ENCODE results near the gene HSPA12B.

Gene HSPA12B

GRCh38 chr20:3757268-3757667, 24.8 kb downstream of the HSPA12B start:
- Histone ChIP-seq H3K27me3 (replicated peaks; ENCODE audit: control insufficient read depth, insufficient read depth, low read length) (no peaks in the 10 kb centered on the region), H3K4me3 (replicated peaks; ENCODE audit: low read depth, low read length) (no peak overlapping the region), H3K36me3 (ENCODE audit: control insufficient read depth, insufficient read depth, low read length) (peaks cover 2% of the 10 kb centered on the region)
- no peak for DNase-seq (ENCODE audit: extremely low read depth, insufficient read length)
- TF ChIP-seq, protein P1, sequence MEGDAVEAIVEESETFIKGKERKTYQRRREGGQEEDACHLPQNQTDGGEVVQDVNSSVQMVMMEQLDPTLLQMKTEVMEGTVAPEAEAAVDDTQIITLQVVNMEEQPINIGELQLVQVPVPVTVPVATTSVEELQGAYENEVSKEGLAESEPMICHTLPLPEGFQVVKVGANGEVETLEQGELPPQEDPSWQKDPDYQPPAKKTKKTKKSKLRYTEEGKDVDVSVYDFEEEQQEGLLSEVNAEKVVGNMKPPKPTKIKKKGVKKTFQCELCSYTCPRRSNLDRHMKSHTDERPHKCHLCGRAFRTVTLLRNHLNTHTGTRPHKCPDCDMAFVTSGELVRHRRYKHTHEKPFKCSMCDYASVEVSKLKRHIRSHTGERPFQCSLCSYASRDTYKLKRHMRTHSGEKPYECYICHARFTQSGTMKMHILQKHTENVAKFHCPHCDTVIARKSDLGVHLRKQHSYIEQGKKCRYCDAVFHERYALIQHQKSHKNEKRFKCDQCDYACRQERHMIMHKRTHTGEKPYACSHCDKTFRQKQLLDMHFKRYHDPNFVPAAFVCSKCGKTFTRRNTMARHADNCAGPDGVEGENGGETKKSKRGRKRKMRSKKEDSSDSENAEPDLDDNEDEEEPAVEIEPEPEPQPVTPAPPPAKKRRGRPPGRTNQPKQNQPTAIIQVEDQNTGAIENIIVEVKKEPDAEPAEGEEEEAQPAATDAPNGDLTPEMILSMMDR (IDR thresholded peaks at IDR 0.05; ENCODE audit: insufficient read depth, low read length, poor library complexity, severe bottlenecking): no peak

DNA sequence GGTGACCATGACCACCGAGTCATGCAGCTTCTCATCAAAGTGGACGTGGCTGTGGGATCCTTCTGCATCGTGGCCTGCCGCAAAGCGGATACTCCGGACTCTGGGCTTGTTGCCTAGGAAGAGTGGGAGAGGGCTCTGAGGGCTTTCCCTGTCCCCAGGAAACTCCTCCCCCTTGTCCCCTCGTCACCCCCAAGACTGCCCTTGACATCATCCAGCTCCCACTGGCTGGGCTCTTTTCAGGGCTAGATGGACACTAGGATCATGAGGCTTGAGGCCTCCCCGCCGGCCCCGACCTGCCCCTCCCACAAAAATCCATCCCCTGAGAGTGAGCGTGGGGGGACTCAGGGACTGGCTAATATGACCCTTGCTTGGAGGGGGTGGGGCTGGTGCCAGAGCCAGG, 26.1 kb downstream of the HSPA12B start:
- TF ChIP-seq, protein P1 (IDR thresholded peaks at IDR 0.05; ENCODE audit: insufficient read depth, low read length, poor library complexity, severe bottlenecking): no peak
- DNase-seq (ENCODE audit: extremely low read depth, insufficient read length): no peak
- no peaks in the 10 kb centered on the region for H3K27me3 ChIP-seq (replicated peaks; ENCODE audit: control insufficient read depth, insufficient read depth, low read length)
- no peak overlapping the region for H3K4me3 ChIP-seq (replicated peaks; ENCODE audit: low read depth, low read length)
- peaks cover 2% of the 10 kb centered on the region for H3K36me3 ChIP-seq (ENCODE audit: control insufficient read depth, insufficient read depth, low read length)

GRCh38 chr20:3759316-3759823, 26.9 kb downstream of the HSPA12B start:
- no peak overlapping the region for H3K4me3 ChIP-seq (replicated peaks; ENCODE audit: low read depth, low read length)
- no peaks in the 10 kb centered on the region for H3K27me3 ChIP-seq (replicated peaks; ENCODE audit: control insufficient read depth, insufficient read depth, low read length)
- DNase-seq (ENCODE audit: extremely low read depth, insufficient read length): no peak
- TF ChIP-seq, protein P1 (IDR thresholded peaks at IDR 0.05; ENCODE audit: insufficient read depth, low read length, poor library complexity, severe bottlenecking): no peak
- H3K36me3 ChIP-seq (ENCODE audit: control insufficient read depth, insufficient read depth, low read length): peaks cover 2% of the 10 kb centered on the region

DNA sequence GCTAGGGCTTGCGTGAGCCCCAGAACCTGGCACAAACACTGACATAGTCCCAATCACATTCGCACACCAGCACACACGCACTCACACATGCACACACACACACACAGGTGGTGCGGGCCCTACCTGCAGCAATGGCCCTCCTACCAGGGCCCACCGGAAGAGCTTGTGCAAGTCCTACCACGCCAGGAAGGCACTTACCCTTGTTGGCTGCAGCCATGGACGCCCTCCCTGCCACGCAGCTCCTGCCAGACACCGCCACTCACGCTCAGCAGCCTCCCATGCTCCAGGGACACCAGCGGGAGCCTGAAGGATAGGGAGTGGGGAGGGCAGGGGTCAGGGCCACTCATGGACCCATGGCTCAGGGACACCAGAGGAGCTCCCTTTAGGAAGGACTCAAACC, 27.4 kb downstream of the HSPA12B start:
- peaks cover 2% of the 10 kb centered on the region for H3K36me3 ChIP-seq (ENCODE audit: control insufficient read depth, insufficient read depth, low read length)
- TF ChIP-seq, protein P1 (IDR thresholded peaks at IDR 0.05; ENCODE audit: insufficient read depth, low read length, poor library complexity, severe bottlenecking): no peak
- DNase-seq (ENCODE audit: extremely low read depth, insufficient read length): no peak
- H3K4me3 ChIP-seq (replicated peaks; ENCODE audit: low read depth, low read length): no peak overlapping the region
- no peaks in the 10 kb centered on the region for H3K27me3 ChIP-seq (replicated peaks; ENCODE audit: control insufficient read depth, insufficient read depth, low read length)

GRCh38 chr20:3760655-3761348, 28.3 kb downstream of the HSPA12B start:
- H3K4me3 ChIP-seq (replicated peaks; ENCODE audit: low read depth, low read length): no peak overlapping the region
- H3K36me3 ChIP-seq (ENCODE audit: control insufficient read depth, insufficient read depth, low read length): peaks cover 2% of the 10 kb centered on the region
- no peak for DNase-seq (ENCODE audit: extremely low read depth, insufficient read length)
- no peaks in the 10 kb centered on the region for H3K27me3 ChIP-seq (replicated peaks; ENCODE audit: control insufficient read depth, insufficient read depth, low read length)
- TF ChIP-seq, protein P1 (IDR thresholded peaks at IDR 0.05; ENCODE audit: insufficient read depth, low read length, poor library complexity, severe bottlenecking): no peak
